ENCODE data around the gene DNAI4.

- TF ChIP-seq CTCF (IDR thresholded peaks at IDR 0.05) (no peak), POLR2A (IDR thresholded peaks at IDR 0.05) (no peak)
Observed at GRCh38 chr1:66937529-66938234, 13.0 kb upstream of the DNAI4 start.

Data from tibial nerve (tissue), 3 donors.